Neural cell (in vitro differentiated cells): Measurements from ENCODE around the gene PADI3. TPM values are rescaled to one million over a fixed set of nuclear protein-coding genes. Genes with fewer than 3 reads are reported as not detected.

Experiments
- H2AFZ ChIP-seq: fragments of 200-600, 300-800 bp; sonication (generic), shearing (Covaris generic); 2 replicates; pipeline ENCODE4 v1.6.0; 2014; ENCODE audit warnings: low read depth, mild to moderate bottlenecking, antibody characterized with exemption, low read length, moderate library complexity
- H3F3A ChIP-seq: fragments of 200-600 bp; shearing (Covaris generic); 2 replicates; pipeline ENCODE4 v1.6.1; 2016; ENCODE audit warnings: mild to moderate bottlenecking, moderate library complexity, mixed read lengths, antibody characterized with exemption, low read length; ENCODE audit not compliant: insufficient read depth, poor library complexity, severe bottlenecking
- H3K27ac ChIP-seq: fragments of 200-600, 300-800 bp; sonication (generic), shearing (Covaris generic); 2 replicates; pipeline ENCODE4 v1.5.1; 2014; ENCODE audit warnings: mild to moderate bottlenecking, low read length, moderate library complexity
- H3K27me3 ChIP-seq: fragments of 300-800, 200-600 bp; sonication (generic), shearing (Covaris generic); 2 replicates; pipeline ENCODE4 v1.6.0; 2014; ENCODE audit warnings: mild to moderate bottlenecking, low read depth, low read length, moderate library complexity; ENCODE audit not compliant: insufficient read depth
- H3K36me3 ChIP-seq: fragments of 300-800, 200-600 bp; sonication (generic), shearing (Covaris generic); 2 replicates; pipeline ENCODE4 v1.5.1; 2014; ENCODE audit warnings: mild to moderate bottlenecking, antibody characterized with exemption, low read length, moderate library complexity; ENCODE audit not compliant: insufficient read depth
- H3K4me2 ChIP-seq: fragments of 300-800, 200-600 bp; sonication (generic), shearing (Covaris generic); 2 replicates; pipeline ENCODE4 v1.6.0; 2014; ENCODE audit warnings: mild to moderate bottlenecking, low read length
- H3K4me3 ChIP-seq: fragments of 300-800, 200-600 bp; sonication (generic), shearing (Covaris generic); 2 replicates; pipeline ENCODE4 v1.5.1; 2014; ENCODE audit warnings: mild to moderate bottlenecking, low read length, moderate library complexity
- H3K79me2 ChIP-seq: fragments of 200-600 bp; shearing (Covaris generic); replicated peaks from 2 replicates; pipeline ENCODE4 v1.6.0; 2014; ENCODE audit warnings: mild to moderate bottlenecking, low read length, moderate library complexity; ENCODE audit not compliant: insufficient read depth
- H3K9ac ChIP-seq: fragments of 300-800, 200-600 bp; sonication (generic), shearing (Covaris generic); 2 replicates; pipeline ENCODE4 v1.6.1; 2016; ENCODE audit warnings: mild to moderate bottlenecking, low read length, mixed read lengths
- H3K9me2 ChIP-seq: fragments of 200-600 bp; shearing (Covaris generic); 2 replicates; pipeline ENCODE4 v1.6.1; 2016; ENCODE audit warnings: mild to moderate bottlenecking, low read length, mixed read lengths; ENCODE audit not compliant: insufficient read depth
- H3K9me3 ChIP-seq: fragments of 200-600, 300-800 bp; sonication (generic), shearing (Covaris generic); 2 replicates; pipeline ENCODE4 v1.6.1; 2016; ENCODE audit warnings: mild to moderate bottlenecking, mixed run types, low read length, moderate library complexity, mixed read lengths
- H4K20me1 ChIP-seq: fragments of 200-600 bp; shearing (Covaris generic); 2 replicates; pipeline ENCODE4 v1.6.1; 2016; ENCODE audit warnings: mild to moderate bottlenecking, mixed run types; ENCODE audit not compliant: insufficient read depth
- CTCF ChIP-seq: fragments of 450-650 bp; IDR thresholded peaks from 2 replicates; pipeline ENCODE4 v1.5.1; 2014; ENCODE audit warnings: antibody characterized with exemption, mild to moderate bottlenecking, moderate library complexity; ENCODE audit not compliant: poor library complexity, severe bottlenecking
- EP300 ChIP-seq: fragments of 450-650 bp; conservative IDR thresholded peaks from 2 replicates; pipeline ENCODE4 v1.6.1; 2014; ENCODE audit warnings: antibody characterized with exemption, mild to moderate bottlenecking, moderate library complexity; ENCODE audit not compliant: poor library complexity, severe bottlenecking
- EZH2 ChIP-seq: fragments of 200-600, 300-800 bp; shearing (Covaris generic), sonication (generic); IDR thresholded peaks from 2 replicates; pipeline ENCODE4 v1.6.1; 2014; ENCODE audit warnings: antibody characterized with exemption, low read length, borderline replicate concordance, mild to moderate bottlenecking; ENCODE audit not compliant: insufficient read depth, poor library complexity, severe bottlenecking
- MXI1 ChIP-seq: fragments of 450-650 bp; conservative IDR thresholded peaks from 2 replicates; pipeline ENCODE4 v1.6.1; 2014; ENCODE audit warnings: antibody characterized with exemption, mild to moderate bottlenecking; ENCODE audit not compliant: poor library complexity, severe bottlenecking
- POLR2AphosphoS5 ChIP-seq: IDR thresholded peaks from 2 replicates; pipeline ENCODE4 v1.6.1; 2012
- RAD21 ChIP-seq: fragments of 450-650 bp; conservative IDR thresholded peaks from 2 replicates; pipeline ENCODE4 v1.6.1; 2014; ENCODE audit warnings: antibody characterized with exemption, mild to moderate bottlenecking, moderate library complexity
- REST ChIP-seq: IDR thresholded peaks from 2 replicates; pipeline ENCODE4 v1.6.1; 2012; ENCODE audit warnings: borderline replicate concordance
- SMC3 ChIP-seq: fragments of 450-650 bp; conservative IDR thresholded peaks from 2 replicates; pipeline ENCODE4 v1.6.1; 2014; ENCODE audit warnings: antibody characterized with exemption, mild to moderate bottlenecking, moderate library complexity; ENCODE audit not compliant: poor library complexity
- TAF1 ChIP-seq: IDR thresholded peaks from 2 replicates; pipeline ENCODE4 v1.6.1; 2012; ENCODE audit warnings: low read depth
- polyA plus RNA-seq: library from polyadenylated mRNA; depleted of rRNA; stranded (reverse); fragments of >200 nt; gene quantifications from 2 replicates; pipeline ENCODE4 v1.2.3, GENCODE V29; 2014

PADI3 gene
- polyA plus RNA-seq, 1 donor from 2014 or later, result not detected

- Histone ChIP-seq H3K36me3 (no peaks in the 10 kb centered on the region), H3K9ac (no peak overlapping the region), H3K27ac (no peak overlapping the region), H3K4me2 (no peak overlapping the region), H3K79me2 (no peaks in the 10 kb centered on the region), H3F3A (no peaks in the 10 kb centered on the region), H3K27me3 (no peaks in the 10 kb centered on the region), H3K9me3 (no peaks in the 10 kb centered on the region), H3K9me2 (no peaks in the 10 kb centered on the region), H4K20me1 (no peaks in the 10 kb centered on the region), H2AFZ (no peak overlapping the region), H3K4me3 (no peak overlapping the region)
- no peak for TF ChIP-seq SMC3
- no peak for TF ChIP-seq POLR2AphosphoS5
- TF ChIP-seq EZH2, result no peak
- no peak for TF ChIP-seq TAF1
- TF ChIP-seq REST, result no peak
- TF ChIP-seq EP300, result no peak
- no peak for TF ChIP-seq MXI1
- no peak for TF ChIP-seq RAD21
- no peak for TF ChIP-seq CTCF
Observed at GRCh38 chr1:17212009-17212408, 36.9 kb upstream of the PADI3 start.

GRCh38 chr1:17212487-17213121 is 36.3 kb upstream of the PADI3 start:
- Histone ChIP-seq H3F3A (no peaks in the 10 kb centered on the region), H3K27ac (no peak overlapping the region), H3K9me2 (no peaks in the 10 kb centered on the region), H3K4me3 (no peak overlapping the region), H2AFZ (no peak overlapping the region), H3K79me2 (no peaks in the 10 kb centered on the region), H3K27me3 (no peaks in the 10 kb centered on the region), H4K20me1 (no peaks in the 10 kb centered on the region), H3K36me3 (no peaks in the 10 kb centered on the region), H3K9me3 (no peaks in the 10 kb centered on the region), H3K4me2 (no peak overlapping the region), H3K9ac (no peak overlapping the region)
- no peak for TF ChIP-seq EZH2
